Lower leg skin (tissue), 3 donors: ENCODE data around the gene COL4A3.

Experiments
- POLR2A ChIP-seq, 2 donors: fragments of 450-650 bp; IDR thresholded peaks; one replicate each; pipeline ENCODE4 v1.6.1; 2016 to 2017; ENCODE audit warnings: antibody characterized with exemption in 2 of 2, mild to moderate bottlenecking in 1 of 2, moderate library complexity in 1 of 2
- TF ChIP-seq, protein P1 (sequence below), 3 donors: fragments of 450-650 bp; IDR thresholded peaks; one replicate each; pipeline ENCODE4 v1.5.1; 2016; ENCODE audit warnings: antibody characterized with exemption in 3 of 3, mild to moderate bottlenecking in 3 of 3, moderate library complexity in 2 of 3

DNA sequence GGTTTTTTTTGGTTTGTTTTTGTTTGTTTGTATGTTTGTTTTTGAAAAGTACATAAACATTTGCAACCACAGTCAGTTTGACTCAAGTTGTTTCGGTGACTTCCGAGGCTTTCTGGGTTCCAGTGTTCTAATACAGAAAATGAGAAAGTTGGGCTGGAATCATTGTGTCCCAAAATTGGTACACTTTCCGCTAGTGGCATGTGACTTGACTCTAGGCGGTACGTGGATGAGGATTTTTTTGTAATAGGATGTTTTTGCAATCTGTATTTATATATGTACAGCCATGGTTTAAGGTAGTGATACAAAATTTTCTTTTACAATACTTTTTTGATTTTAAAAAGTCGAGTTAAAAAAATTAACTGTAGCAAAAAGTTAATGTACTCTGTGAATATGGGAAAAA is 162.4 kb downstream of the COL4A3 start:
- TF ChIP-seq, protein P1, sequence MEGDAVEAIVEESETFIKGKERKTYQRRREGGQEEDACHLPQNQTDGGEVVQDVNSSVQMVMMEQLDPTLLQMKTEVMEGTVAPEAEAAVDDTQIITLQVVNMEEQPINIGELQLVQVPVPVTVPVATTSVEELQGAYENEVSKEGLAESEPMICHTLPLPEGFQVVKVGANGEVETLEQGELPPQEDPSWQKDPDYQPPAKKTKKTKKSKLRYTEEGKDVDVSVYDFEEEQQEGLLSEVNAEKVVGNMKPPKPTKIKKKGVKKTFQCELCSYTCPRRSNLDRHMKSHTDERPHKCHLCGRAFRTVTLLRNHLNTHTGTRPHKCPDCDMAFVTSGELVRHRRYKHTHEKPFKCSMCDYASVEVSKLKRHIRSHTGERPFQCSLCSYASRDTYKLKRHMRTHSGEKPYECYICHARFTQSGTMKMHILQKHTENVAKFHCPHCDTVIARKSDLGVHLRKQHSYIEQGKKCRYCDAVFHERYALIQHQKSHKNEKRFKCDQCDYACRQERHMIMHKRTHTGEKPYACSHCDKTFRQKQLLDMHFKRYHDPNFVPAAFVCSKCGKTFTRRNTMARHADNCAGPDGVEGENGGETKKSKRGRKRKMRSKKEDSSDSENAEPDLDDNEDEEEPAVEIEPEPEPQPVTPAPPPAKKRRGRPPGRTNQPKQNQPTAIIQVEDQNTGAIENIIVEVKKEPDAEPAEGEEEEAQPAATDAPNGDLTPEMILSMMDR (IDR thresholded peaks at IDR 0.05), result no peak
- TF ChIP-seq POLR2A (IDR thresholded peaks at IDR 0.05), result no peak
